Fibroblast of skin of back (primary cell): ENCODE results near the gene IGDCC3.
A peak's percentile ranks its signal among the peaks of the same experiment; 100 is the strongest.

Source experiments
- DNase-seq: peaks from one replicate; pipeline ENCODE4 v3.0.0-alpha.2; 2013

Gene IGDCC3

GRCh38 chr15:65339920-65340319, 37.9 kb downstream of the IGDCC3 start:
- DNase-seq = no peak

- no peak for DNase-seq
Observed at GRCh38 chr15:65339416-65339815, 38.4 kb downstream of the IGDCC3 start.

GRCh38 chr15:65338823-65339222, 39.0 kb downstream of the IGDCC3 start:
- DNase-seq = no peak

- DNase-seq = no peak
Observed at GRCh38 chr15:65338366-65338765, 39.4 kb downstream of the IGDCC3 start.

GRCh38 chr15:65337436-65338070, 40.2 kb downstream of the IGDCC3 start:
- DNase-seq = no peak

GRCh38 chr15:65336493-65337435, 41.0 kb downstream of the IGDCC3 start:
- DNase-seq = no peak

GRCh38 chr15:65335278-65336055, 42.3 kb downstream of the IGDCC3 start:
- DNase-seq = no peak

- DNase-seq = peak; percentile 53
Observed at GRCh38 chr15:65334586-65335231, 43.1 kb downstream of the IGDCC3 start.

- DNase-seq = no peak
Observed at GRCh38 chr15:65333856-65334255, 43.9 kb downstream of the IGDCC3 start.

GRCh38 chr15:65333148-65333820, 44.5 kb downstream of the IGDCC3 start:
- DNase-seq = no peak

GRCh38 chr15:65332391-65333147, 45.2 kb downstream of the IGDCC3 start:
- DNase-seq = no peak

GRCh38 chr15:65331811-65332210, 46.0 kb downstream of the IGDCC3 start:
- DNase-seq = no peak

GRCh38 chr15:65330934-65331645, 46.7 kb downstream of the IGDCC3 start:
- no peak for DNase-seq

GRCh38 chr15:65329984-65330735, 47.6 kb downstream of the IGDCC3 start:
- no peak for DNase-seq

GRCh38 chr15:65329288-65329983, 48.4 kb downstream of the IGDCC3 start:
- DNase-seq = no peak

GRCh38 chr15:65328506-65329287, 49.1 kb downstream of the IGDCC3 start:
- no peak for DNase-seq

- no peak for DNase-seq
Observed at GRCh38 chr15:65327651-65328393, 50.0 kb downstream of the IGDCC3 start.

GRCh38 chr15:65326818-65327217, 51.0 kb downstream of the IGDCC3 start:
- no peak for DNase-seq
